GM21528 (cell line): ENCODE measurements around the gene AGBL5.

Experiments
- ATAC-seq: cut with Tn5 transposase; IDR thresholded peaks from one replicate; pipeline ENCODE4 v1.9.1; 2021; ENCODE audit warnings: mild to moderate bottlenecking, moderate library complexity; ENCODE audit not compliant: unreplicated experiment, low FRiP score

Gene AGBL5

GRCh38 chr2:27086724-27087593 is 35.5 kb downstream of the AGBL5 start, which contains the start of gene KHK:
Gene KHK, plus strand, starts transcription at chr2:27086772. Its CDS starts 488 bp downstream, at chr2:27087260.
- ATAC-seq: peak; percentile 24

- ATAC-seq: no peak
These were observed 36.4 kb downstream of the AGBL5 start for GRCh38 chr2:27087823-27088410.

GRCh38 chr2:27088634-27089033 is 37.2 kb downstream of the AGBL5 start:
- no peak for ATAC-seq

- no peak for ATAC-seq
These were observed 37.9 kb downstream of the AGBL5 start for GRCh38 chr2:27089111-27089954.

GRCh38 chr2:27091746-27092695 is 40.6 kb downstream of the AGBL5 start:
- ATAC-seq: no peak

GRCh38 chr2:27092696-27093429 is 41.4 kb downstream of the AGBL5 start:
- ATAC-seq: no peak

GRCh38 chr2:27093430-27094352 is 42.2 kb downstream of the AGBL5 start:
- no peak for ATAC-seq

- ATAC-seq: no peak
These were observed 43.0 kb downstream of the AGBL5 start for GRCh38 chr2:27094353-27094984.

GRCh38 chr2:27095427-27095744 is 43.9 kb downstream of the AGBL5 start:
- no peak for ATAC-seq

- ATAC-seq: no peak
These were observed 44.5 kb downstream of the AGBL5 start for GRCh38 chr2:27095745-27096651.

GRCh38 chr2:27096748-27097297 is 45.4 kb downstream of the AGBL5 start:
- no peak for ATAC-seq

- no peak for ATAC-seq
These were observed 45.9 kb downstream of the AGBL5 start for GRCh38 chr2:27097341-27097740.

- no peak for ATAC-seq
These were observed 48.0 kb downstream of the AGBL5 start for GRCh38 chr2:27099334-27099955.

- ATAC-seq: no peak
These were observed 48.6 kb downstream of the AGBL5 start for GRCh38 chr2:27100036-27100435.

- ATAC-seq: no peak
These were observed 50.9 kb downstream of the AGBL5 start for GRCh38 chr2:27102329-27102728.

- no peak for ATAC-seq
These were observed 54.5 kb downstream of the AGBL5 start for GRCh38 chr2:27105981-27106380.
